GM18873 (cell line): ENCODE measurements around the gene RSL24D1.
"Not testable (repeated sequence)": the region's sequence is repeated elsewhere in the genome, so short reads cannot be mapped to it uniquely, and the experiment has no call there.

Source experiments
- ATAC-seq: cut with Tn5 transposase; IDR thresholded peaks from one replicate; pipeline ENCODE4 v1.9.1; 2021; ENCODE audit warnings: mild to moderate bottlenecking, moderate library complexity, moderate number of reproducible peaks; ENCODE audit not compliant: unreplicated experiment, low FRiP score

The RSL24D1 gene

DNA sequence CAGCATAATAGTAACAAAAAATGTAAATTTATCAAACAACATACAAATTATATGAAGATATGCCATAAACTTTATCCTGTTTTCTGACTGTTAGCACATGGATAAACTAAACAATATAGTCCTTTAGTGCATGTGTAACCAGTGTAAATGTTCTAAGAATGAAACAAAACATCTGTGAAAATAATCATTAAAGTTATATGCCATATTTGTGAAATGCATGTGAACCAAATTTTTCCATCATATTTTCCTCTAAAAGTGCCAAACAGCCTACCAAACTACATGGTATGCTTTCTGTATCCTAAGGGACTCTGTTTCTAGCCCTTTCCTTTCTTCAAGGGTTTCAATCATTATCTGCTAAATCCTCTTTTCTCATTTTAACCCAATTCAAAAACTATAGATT lies 23.9 kb upstream of the RSL24D1 start:
- ATAC-seq, result no peak

DNA sequence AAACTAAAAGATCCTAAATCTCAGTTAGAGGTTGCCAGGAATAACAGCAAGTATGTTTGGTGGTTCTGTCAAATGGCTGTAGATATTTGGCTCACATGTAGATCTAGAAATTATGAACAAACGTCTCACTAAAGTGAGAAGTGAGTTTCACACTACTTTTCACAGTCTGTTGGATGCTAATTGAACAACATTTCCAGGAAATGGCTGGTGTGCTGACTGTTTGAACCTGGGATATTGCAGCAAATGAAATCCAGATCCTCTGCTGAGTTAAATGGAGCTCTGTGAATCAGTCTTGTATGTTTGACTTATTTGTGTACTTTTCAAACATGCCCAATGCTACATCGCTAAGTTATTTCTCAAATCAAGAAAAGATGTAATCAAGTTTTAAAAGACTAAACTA lies 21.3 kb upstream of the RSL24D1 start:
- ATAC-seq, result no peak

DNA sequence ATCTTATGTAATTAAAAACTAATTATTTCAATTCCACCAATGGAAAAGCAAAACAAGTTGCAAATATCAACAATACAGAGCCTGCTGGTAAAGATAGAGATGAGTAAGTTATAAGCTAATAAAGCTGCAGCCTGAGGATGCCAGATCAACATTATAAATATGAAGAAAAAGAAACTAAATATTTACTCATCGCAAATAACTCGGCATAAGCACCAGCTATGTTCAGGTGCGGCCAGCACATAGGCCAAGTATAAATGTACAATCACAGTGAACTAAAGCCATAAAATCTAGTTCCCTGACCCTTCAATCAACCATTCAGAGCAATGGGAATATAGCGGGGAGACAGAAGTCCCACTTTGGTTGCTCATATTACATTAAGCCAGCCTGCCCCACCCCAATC lies 7.7 kb upstream of the RSL24D1 start:
- no peak for ATAC-seq

DNA sequence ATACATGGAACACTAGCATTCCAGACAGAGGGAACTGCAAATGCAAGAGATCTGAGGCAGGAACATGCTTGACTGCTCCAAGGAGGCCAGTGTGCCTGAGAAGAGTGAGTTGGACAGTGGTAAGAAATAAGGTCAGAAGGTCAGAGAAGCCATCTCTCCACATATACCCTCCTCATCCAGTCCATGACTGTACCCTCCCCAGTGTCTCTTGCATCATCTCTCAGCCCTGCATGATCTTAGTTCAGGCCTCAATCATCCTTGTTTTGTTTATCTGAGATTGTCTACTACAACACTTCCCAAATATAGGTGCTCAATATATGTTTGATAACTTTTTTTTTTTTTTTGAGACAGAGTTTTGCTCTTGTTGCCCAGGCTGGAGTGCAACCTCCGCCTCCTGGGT lies 5.5 kb upstream of the RSL24D1 start:
- ATAC-seq, result no peak

DNA sequence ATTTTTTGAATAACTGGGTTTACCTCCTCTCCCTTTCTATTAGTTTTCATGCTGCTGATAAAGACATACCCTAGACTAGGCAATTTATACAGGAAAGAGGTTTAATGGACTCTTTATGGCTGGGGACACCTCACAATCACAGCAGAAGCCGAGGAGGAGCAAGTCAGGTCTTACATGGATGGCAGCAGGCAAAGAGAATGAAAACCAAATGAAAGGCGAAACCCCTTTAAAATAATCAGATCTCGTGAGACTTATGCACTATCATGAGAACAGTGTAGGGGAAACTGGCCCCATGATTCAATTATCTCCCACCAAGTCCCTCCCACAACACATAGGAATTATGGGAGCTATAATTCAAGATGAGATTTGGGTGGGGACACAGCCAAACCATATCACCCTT lies 2.0 kb upstream of the RSL24D1 start:
- no peak for ATAC-seq

DNA sequence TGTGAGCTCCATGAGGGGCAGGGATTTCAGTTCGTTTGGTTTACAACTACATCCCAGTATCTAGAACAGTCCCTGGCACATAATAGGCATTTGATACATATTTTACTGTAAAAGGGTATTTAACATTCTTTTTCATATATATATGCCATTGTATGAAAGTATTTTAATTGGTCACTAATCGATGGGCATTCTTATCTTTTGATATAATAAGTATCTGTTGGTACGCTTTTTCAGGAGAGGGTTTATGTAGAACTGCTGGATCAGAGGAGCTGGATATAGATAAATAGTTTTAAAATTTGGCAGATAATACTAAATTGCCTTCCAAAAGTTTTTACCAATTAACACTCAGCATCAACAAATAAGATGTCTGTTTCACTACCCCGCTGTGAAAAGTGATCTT lies 978 bp upstream of the RSL24D1 start:
- ATAC-seq, result no peak

DNA sequence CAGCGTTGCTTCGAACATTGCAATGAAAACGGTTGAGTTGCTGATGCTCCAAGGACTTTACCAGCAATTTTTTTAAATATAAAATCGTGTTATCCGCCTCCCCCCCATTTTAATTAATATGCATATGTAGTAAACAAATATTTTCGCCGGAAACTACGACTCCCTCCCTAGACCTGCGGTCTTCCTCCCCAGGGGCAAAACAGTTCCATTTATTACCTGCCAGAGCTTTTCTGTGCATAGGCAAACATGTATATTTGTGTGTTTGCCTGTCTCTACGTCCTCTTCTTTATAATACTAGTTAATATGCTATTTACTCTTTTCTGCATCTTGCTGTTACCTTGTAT lies 593 bp upstream of the RSL24D1 start:
- ATAC-seq, result no peak

DNA sequence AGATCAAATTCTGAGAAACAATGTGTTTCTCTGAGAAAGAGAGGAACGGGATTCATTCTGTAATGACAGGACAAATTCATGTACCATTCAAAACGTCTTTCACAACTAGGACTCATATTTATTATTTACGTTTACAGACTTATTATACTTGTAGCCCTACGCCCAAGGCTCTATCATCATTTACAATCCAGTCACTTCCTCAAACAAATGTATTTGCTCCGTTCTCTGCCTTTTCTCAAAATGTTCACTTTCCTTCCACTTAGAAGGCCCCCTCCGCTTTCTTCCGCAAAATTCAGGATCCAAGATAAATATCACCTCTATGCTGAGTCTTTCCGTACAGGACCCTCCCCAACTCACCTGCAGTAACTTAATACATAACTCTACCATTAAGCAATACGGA lies 745 bp downstream of the RSL24D1 start:
- ATAC-seq, result no peak

DNA sequence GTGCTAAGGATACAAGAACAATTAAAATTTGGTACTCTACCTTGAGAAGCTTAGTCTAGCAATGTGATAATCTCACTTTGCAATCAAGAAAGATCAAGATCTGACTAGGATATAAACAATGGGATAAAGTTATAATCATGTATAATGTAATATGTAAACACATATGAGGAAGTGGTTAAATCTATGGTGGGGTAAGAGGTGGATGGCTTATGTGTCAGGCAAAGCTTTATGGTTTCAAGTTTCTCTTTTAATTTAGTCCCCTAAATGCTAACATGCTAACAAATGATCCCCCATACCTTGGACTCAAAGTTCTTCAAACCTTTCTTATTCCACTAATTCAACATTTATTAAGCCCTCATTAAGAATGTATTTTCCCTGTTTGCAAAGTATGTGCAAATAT lies 2.5 kb downstream of the RSL24D1 start:
- no peak for ATAC-seq

DNA sequence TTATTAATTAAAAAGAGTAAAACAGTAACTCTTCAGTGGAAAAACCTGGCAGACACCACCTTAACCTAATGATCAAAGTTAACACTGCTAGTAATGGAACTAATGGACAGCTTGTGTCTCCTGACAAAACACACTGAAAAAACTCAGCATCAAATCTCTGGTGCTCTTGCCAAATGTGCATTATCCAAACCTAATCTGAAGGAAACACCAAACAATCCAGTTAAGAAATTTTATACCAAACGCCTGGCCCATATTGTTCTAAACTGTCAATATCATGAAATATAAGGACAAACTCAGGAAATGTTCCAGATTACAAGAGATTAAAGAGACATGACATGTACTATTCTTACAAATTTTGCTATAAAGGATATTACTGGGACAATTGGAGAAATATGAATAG lies 10.4 kb downstream of the RSL24D1 start:
- no peak for ATAC-seq

DNA sequence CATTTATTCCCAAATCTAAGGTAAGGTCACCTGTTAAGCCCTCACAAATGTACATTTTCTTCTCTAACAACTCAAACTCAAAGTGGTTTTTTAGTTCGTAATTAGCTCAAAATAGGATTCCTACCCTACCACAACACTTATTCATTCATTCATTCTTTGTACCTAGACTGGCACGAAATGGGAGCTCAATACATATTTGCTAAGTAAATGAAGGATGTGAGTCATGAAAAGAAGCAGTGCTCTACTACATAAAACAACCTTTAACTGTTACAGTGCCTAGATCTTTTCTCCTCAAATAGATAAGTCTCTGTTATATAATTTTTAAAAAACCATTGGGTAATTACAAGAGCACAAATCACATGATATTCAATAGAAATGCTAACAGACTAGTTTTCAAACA lies 13.1 kb downstream of the RSL24D1 start:
- ATAC-seq, result no peak

DNA sequence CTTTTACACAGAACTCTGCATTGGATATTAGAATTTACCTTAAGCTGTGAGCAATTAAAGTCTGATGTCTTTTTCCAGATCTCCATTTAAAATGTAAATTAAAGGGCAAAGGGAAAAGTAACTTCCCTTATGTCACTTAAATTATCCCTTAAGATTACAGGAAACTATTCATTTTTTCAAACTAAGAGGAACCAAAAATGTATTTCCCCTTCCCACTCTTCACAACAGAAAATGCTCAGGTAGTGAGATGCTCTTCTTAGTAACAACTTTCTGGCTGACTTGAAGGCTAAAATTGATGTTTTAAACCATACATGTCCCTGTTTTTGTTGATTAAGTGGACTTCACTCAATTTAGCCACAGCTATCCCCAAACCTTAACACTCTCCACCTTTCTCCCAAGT lies 17.6 kb downstream of the RSL24D1 start:
- ATAC-seq, result no peak

DNA sequence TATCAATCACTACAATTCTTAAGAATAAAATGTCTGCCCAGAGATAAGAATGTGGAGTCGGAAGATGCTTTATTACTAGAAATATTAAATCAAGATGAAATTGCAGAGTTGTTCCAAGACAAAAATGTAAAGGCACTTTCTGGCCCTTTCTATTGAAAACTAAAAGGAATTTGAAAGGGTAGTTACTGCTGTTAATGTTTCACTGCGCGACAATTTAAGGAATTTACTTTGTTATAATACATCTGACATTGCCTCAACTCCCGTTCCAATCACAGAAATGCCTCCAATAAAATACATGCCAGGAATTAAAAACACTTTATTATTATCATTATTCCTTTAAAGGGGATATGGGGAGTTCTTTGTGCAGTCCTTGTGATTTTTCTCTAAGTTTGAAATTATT lies 26.4 kb downstream of the RSL24D1 start:
- ATAC-seq, result no peak

DNA sequence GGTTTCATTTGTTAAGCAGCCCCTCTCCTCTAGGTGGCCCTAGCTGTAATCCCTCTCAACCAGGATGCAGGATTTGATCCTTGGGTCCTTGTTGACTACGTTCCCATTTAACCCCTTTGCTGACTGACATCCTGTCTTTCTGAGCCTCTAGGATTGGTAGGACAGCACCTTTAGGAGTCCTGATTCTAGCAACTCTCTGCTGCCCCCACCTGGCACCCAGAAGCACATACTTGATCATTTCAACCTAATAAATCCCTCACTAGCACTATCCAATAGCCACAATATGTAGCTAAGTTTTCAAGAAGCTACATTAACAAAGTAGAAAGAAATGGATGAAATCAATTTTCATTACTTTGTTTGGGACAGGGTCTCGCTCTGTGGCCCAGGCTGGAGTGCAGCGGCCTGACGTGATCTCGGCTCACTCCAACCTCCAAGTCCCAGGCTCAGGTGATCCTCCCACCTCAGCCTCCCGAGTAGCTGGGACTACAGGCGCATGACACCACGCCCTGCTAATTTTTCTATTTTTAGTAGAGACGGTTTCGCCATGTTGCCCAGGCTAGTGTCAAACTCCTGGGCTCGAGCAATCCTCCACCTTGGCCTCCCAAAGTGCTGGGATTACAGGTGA lies 28.3 kb downstream of the RSL24D1 start:
- ATAC-seq, result peak; percentile 81

DNA sequence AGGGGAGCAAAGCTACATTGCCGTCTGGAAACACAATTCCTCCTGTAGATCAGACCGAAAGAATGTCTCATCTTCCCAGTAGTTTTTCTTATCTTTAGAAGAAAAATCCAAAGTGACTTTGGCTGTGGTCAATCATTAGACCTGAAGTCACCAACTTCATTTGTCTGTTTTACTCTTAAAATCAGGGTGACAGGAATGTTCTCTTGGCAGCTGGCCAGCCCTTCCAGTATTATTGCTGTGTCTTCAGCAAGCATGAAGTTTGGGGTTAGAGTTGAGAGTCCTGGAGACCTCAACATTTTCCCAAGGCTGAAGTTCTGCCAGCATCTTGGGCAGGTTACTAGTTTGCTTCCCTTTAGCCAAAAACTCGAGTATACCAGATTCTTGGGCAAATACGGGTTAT lies 32.5 kb downstream of the RSL24D1 start:
- ATAC-seq, result no peak

DNA sequence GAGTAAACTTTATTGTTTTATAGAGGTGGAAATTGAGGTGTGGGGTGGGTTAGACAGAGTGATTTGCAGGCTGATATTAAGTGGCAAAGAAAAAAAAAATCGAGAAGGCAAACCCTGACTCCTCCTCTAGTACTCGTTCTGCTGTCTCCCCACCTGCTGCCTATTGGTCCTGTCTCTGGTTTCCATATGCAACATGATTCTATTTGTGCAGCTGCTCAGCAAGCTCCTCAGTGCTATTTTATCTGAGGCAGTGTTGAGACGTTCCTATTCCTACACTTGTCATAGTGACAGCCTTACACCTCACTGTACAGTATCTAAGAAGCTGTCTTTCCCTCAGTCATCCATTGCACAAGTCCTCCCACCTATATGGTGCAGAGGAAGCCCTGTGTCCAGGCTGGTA lies 45.1 kb downstream of the RSL24D1 start:
- no peak for ATAC-seq

DNA sequence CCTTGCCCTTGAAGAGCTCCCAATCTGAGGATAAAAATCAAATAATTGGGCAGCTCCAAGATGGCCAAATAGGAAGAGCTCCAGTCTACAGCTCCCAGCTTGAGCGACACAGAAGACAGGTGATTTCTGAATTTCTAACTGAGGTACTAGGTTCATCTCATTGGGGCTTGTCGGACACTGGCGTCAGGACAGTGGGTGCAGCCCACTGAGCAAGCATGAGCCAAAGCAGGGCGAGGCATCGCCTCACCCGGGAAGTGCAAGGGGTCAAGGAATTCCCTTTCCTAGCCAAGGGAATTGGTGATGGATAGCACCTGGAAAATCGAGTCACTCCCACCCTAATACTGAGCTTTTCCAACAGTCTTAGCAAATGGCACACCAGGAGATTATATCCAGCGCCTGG lies 53.6 kb downstream of the RSL24D1 start:
- not testable (repeated sequence) for ATAC-seq

DNA sequence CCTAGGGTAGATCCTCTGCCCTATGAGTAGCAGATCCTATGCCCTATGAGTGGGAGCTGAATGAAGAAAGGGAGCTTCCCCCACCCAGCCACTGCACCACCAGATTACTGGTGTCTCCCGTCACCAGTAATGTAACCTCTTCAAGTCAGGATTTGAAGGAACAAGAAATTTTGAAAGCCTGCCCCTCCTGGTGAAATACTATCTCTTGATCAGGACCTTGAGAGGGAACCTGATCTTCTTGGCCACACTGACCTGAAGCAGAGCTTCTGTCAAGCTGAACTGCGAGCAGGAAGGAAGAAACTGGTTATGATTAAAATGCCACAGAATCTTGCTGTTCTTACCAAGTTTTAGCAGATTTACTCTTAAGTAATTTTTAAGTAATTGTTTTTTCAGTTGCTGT lies 62.8 kb downstream of the RSL24D1 start:
- ATAC-seq, result no peak

DNA sequence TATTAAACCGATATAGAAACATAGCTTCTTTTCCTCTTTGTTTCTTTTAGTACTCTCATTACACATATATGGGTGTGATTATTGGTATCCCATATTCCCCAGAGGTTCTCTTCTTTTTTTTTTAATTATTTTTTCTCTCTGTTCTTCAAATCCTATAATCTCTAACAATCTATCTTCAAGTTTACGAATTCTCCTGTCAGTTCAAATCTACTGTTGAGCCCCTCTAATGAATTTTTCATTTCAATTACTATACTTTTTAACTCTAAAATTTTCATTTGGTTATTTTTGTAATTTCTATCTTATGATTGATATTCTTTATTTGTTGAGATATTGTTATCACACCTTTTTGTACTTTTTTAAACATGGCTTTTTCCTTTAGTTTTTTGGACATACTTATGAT lies 64.1 kb downstream of the RSL24D1 start:
- no peak for ATAC-seq
